B cell (primary cell): ENCODE data around the gene PSMD5. TPM values are rescaled to one million over a fixed set of nuclear protein-coding genes. Genes with fewer than 3 reads are reported as not detected.
A peak's percentile ranks its signal among the peaks of the same experiment; 100 is the strongest.

Experiments used
- ATAC-seq: fragments of 200-7000 bp; cut with Tn5 transposase; one replicate; pipeline ENCODE4 v1.10.0; 2021; ENCODE audit warnings: low read depth, mild to moderate bottlenecking, moderate number of reproducible peaks, moderate library complexity
- CTCF ChIA-PET: fragments of 350-600 bp; sonication (Branson Sonifier 250); formaldehyde crosslinking; loops from one replicate; lab custom pipeline; 2021; ENCODE audit warnings: antibody characterized with exemption, inconsistent platforms; lab: Charles Lee
- POLR2A ChIA-PET: fragments of 350-600 bp; sonication (Branson Sonifier 250); formaldehyde crosslinking; loops from one replicate; lab custom pipeline; 2021; ENCODE audit warnings: antibody characterized with exemption; lab: Charles Lee
- DNase-seq: peaks from one replicate; pipeline ENCODE4 v3.0.0; 2013
- H2AFZ ChIP-seq: 2 replicates; pipeline ENCODE4 v1.6.1; 2012; ENCODE audit warnings: mild to moderate bottlenecking, low read depth, low read length; ENCODE audit not compliant: insufficient read depth, poor library complexity, severe bottlenecking
- H3K27ac ChIP-seq, 2 donors: 1 replicate in 1 of 2; 2 replicates in 1 of 2; pipeline ENCODE4 v1.5.1; 2012 to 2013; ENCODE audit warnings: low read length in 2 of 2, mild to moderate bottlenecking in 2 of 2, moderate library complexity in 1 of 2
- H3K27me3 ChIP-seq, 4 experiments: fragments of 200-600 bp in 1 of 4; sonication (generic) in 1 of 4; replicated peaks in 1 of 4; 1 replicate in 2 of 4; 2 replicates in 2 of 4; pipeline versions ENCODE4 v1.6.1 to v1.7.0; 2013 to 2016; ENCODE audit warnings: low read length in 3 of 4, mild to moderate bottlenecking in 2 of 4, mixed read lengths in 1 of 4, moderate library complexity in 1 of 4; ENCODE audit not compliant: insufficient read depth in 4 of 4, control insufficient read depth in 3 of 4; ENCODE audit errors: control extremely low read depth in 1 of 4
- H3K36me3 ChIP-seq, 2 experiments: replicated peaks in 1 of 2; 1 replicate in 1 of 2; 2 replicates in 1 of 2; pipeline versions ENCODE4 v1.6.1 to v1.7.1; 2013; ENCODE audit warnings: low read length in 1 of 2; ENCODE audit not compliant: insufficient read depth in 2 of 2, control insufficient read depth in 1 of 2; ENCODE audit errors: control extremely low read depth in 1 of 2, extremely low read depth in 1 of 2
- H3K4me1 ChIP-seq, 2 donors: fragments of 200-600 bp in 1 of 2; sonication (generic) in 1 of 2; 1 replicate in 1 of 2; 2 replicates in 1 of 2; pipeline versions ENCODE4 v1.5.1 to v1.6.1; 2013 to 2017; ENCODE audit warnings: low read length in 2 of 2; ENCODE audit not compliant: control insufficient read depth in 2 of 2, insufficient read depth in 2 of 2
- H3K4me2 ChIP-seq: replicated peaks from 2 replicates; pipeline ENCODE3; 2012; ENCODE audit warnings: mild to moderate bottlenecking, low read depth, low read length; ENCODE audit not compliant: poor library complexity, severe bottlenecking
- H3K4me3 ChIP-seq, 5 experiments: fragments of 200-600 bp in 1 of 5; sonication (generic) in 1 of 5; 1 replicate in 3 of 5; 2 replicates in 2 of 5; pipeline versions ENCODE4 v1.5.1 to v1.7.0; 2011 to 2016; ENCODE audit warnings: low read length in 4 of 5, mild to moderate bottlenecking in 4 of 5, low read depth in 2 of 5, control low read depth in 1 of 5, moderate library complexity in 1 of 5; ENCODE audit not compliant: insufficient read depth in 1 of 5; ENCODE audit errors: control extremely low read depth in 1 of 5, extremely low read depth in 1 of 5
- H3K79me2 ChIP-seq: fragments of 200-600 bp; sonication (generic); one replicate; pipeline ENCODE4 v1.6.0; 2016; ENCODE audit warnings: low read length; ENCODE audit not compliant: control insufficient read depth, insufficient read depth
- H3K9ac ChIP-seq: fragments of 200-600 bp; sonication (generic); 2 replicates; pipeline ENCODE4 v1.6.1; 2017; ENCODE audit warnings: mild to moderate bottlenecking, low read length, moderate library complexity
- H3K9me3 ChIP-seq, 3 donors: one replicate each; pipeline versions ENCODE4 v1.6.1 to v1.7.1; 2013; ENCODE audit warnings: low read length in 2 of 3; ENCODE audit not compliant: control insufficient read depth in 2 of 3, insufficient read depth in 1 of 3; ENCODE audit errors: control extremely low read depth in 1 of 3
- H4K20me1 ChIP-seq: 2 replicates; pipeline ENCODE4 v1.6.0; 2012; ENCODE audit warnings: mild to moderate bottlenecking, low read length; ENCODE audit not compliant: insufficient read depth, control insufficient read depth, poor library complexity, severe bottlenecking
- H3K27ac Mint-ChIP-seq: one replicate; pipeline ENCODE4 v1.8.0; 2021; ENCODE audit warnings: mixed read lengths
- H3K27me3 Mint-ChIP-seq: one replicate; pipeline ENCODE4 v1.8.0; 2021; ENCODE audit warnings: mixed read lengths
- H3K4me1 Mint-ChIP-seq: one replicate; pipeline ENCODE4 v1.8.0; 2021; ENCODE audit warnings: mixed read lengths
- H3K4me3 Mint-ChIP-seq: one replicate; pipeline ENCODE4 v1.8.0; 2021; ENCODE audit warnings: mixed read lengths
- H3K9me3 Mint-ChIP-seq: one replicate; pipeline ENCODE4 v1.8.0; 2022; ENCODE audit warnings: mixed read lengths; ENCODE audit not compliant: insufficient read depth
- CTCF ChIP-seq: fragments of 200-600 bp; IDR thresholded peaks from one replicate; pipeline ENCODE4 v1.8.0; 2022; ENCODE audit warnings: antibody characterized with exemption, mild to moderate bottlenecking
- EZH2 ChIP-seq: IDR thresholded peaks from 2 replicates; pipeline ENCODE4 v1.6.1; 2012; ENCODE audit warnings: borderline replicate concordance, low read depth, mild to moderate bottlenecking, moderate library complexity, low read length; ENCODE audit not compliant: insufficient read depth, poor library complexity, severe bottlenecking
- WGBS: methylation state at CpG from one replicate; pipeline ENCODE4 v1.1.5; 2013; ENCODE audit warnings: missing lambda C conversion rate; ENCODE audit not compliant: insufficient coverage; 5-methylcytosine and 5-hydroxymethylcytosine counted together
- intact Hi-C: fragments of 100-400 bp; cut with micrococcal nuclease; formaldehyde crosslinking; loops from one replicate; pipeline ENCODE4 v1.10.0; 2022
- polyA plus RNA-seq: library from polyadenylated mRNA; depleted of rRNA; stranded (reverse); fragments of >200 nt; gene quantifications from 2 replicates; pipeline ENCODE4 v1.2.3, GENCODE V29; 2012
- total RNA-seq, 2 donors: library from RNA; stranded (reverse); fragments of 120-200 nt in 1 of 2; gene quantifications; 1 replicate in 1 of 2; 2 replicates in 1 of 2; pipeline versions ENCODE4 v1.2.3 to v1.2.4, GENCODE V29; 2013 to 2022

Gene PSMD5
- total and polyA plus RNA-seq, 2 donors (not counting 1 experiment from before 2014, with no cell fraction given): 7.4 to 25.3 TPM

- Histone ChIP-seq H3K9me3 (no peaks in the 10 kb centered on the region), H3K36me3 (peaks cover 0 to 6% of the 10 kb centered on the region in 2 experiments), H2AFZ (peak overlapping the region; percentile 78), H3K4me3 (peak overlapping the region; percentile 41 to 60 (median 53)), H3K9ac (peak overlapping the region; percentile 63), H4K20me1 (no peaks in the 10 kb centered on the region), H3K27ac (peak overlapping the region; percentile 69 to 81), H3K4me1 (peaks cover 0 to 19% of the 10 kb centered on the region in 2 donors), H3K27me3 (no peaks in the 10 kb centered on the region), H3K4me2 (peak overlapping the region; percentile 73), H3K79me2 (peaks cover 4% of the 10 kb centered on the region)
- Mint-ChIP-seq H3K27ac (peak overlapping the region; percentile 85), H3K4me1 (peaks cover 10% of the 10 kb centered on the region), H3K9me3 (no peaks in the 10 kb centered on the region), H3K27me3 (no peaks in the 10 kb centered on the region), H3K4me3 (peak overlapping the region; percentile 63)
- intact Hi-C loops: loop anchor here (1.0 to 10.0 kb wide), 6 partner anchors 25 to 502 kb away; partner anchors contain the start of genes FBXW2, RAB14 and STOM
- 95% methylated on average over 10 of the region's 15 CpGs for WGBS
- no peak for DNase-seq
- TF ChIP-seq CTCF (no peak), EZH2 (no peak)
- ChIA-PET CTCF (interaction anchor here (1.2 to 6.7 kb wide), 9 partner anchors 23 to 193 kb away, joined by 3 to 102 read pairs (median 8); no protein-coding TSS in a partner anchor), POLR2A (interaction anchor here (0.5 to 2.1 kb wide), 4 partner anchors 64 to 254 kb away, joined by 3 to 10 read pairs (median 8); no protein-coding TSS in a partner anchor)
- ATAC-seq: no peak
Measured at GRCh38 chr9:120867676-120868338, 25.1 kb upstream of the PSMD5 start.

- intact Hi-C loops: loop anchor here (10.0 kb wide), 1 partner anchor 338 kb away; the partner anchor contains the start of gene RAB14
- H3K36me3 ChIP-seq: peaks cover 0 to 10% of the 10 kb centered on the region in 2 experiments
- TF ChIP-seq CTCF (no peak), EZH2 (no peak)
- no peak for ATAC-seq
- 98% methylated on average over 6 of the region's 6 CpGs for WGBS
- H3K4me2 ChIP-seq: no peak overlapping the region
- H3K79me2 ChIP-seq: peaks cover 4% of the 10 kb centered on the region
- DNase-seq: no peak
- Mint-ChIP-seq H3K4me3 (no peak overlapping the region), H3K27ac (peak overlapping the region; percentile 20), H3K27me3 (no peaks in the 10 kb centered on the region), H3K4me1 (peaks cover 10% of the 10 kb centered on the region), H3K9me3 (no peaks in the 10 kb centered on the region)
- ChIA-PET CTCF (interaction anchor here (3.2 to 6.7 kb wide), 2 partner anchors 69 to 194 kb away, joined by 17 to 102 read pairs; no protein-coding TSS in a partner anchor), POLR2A (no interaction called here)
- H4K20me1 ChIP-seq: no peaks in the 10 kb centered on the region
- H3K9ac ChIP-seq: no peak overlapping the region
- no peak overlapping the region for H2AFZ ChIP-seq
- no peaks in the 10 kb centered on the region for H3K9me3 ChIP-seq
- H3K27ac ChIP-seq: no peak overlapping the region
- no peaks in the 10 kb centered on the region for H3K27me3 ChIP-seq
- H3K4me3 ChIP-seq: no peak overlapping the region
- H3K4me1 ChIP-seq: peaks cover 0 to 19% of the 10 kb centered on the region in 2 donors
Measured at GRCh38 chr9:120866651-120867050, 23.9 kb upstream of the PSMD5 start.
